HG03442 (cell line): Measurements from ENCODE around the gene CAPN5.
"Not testable (repeated sequence)": the region's sequence is repeated elsewhere in the genome, so short reads cannot be mapped to it uniquely, and the experiment has no call there.

ENCODE experiments used
- ATAC-seq: cut with Tn5 transposase; IDR thresholded peaks from one replicate; pipeline ENCODE4 v1.9.1; 2021; ENCODE audit warnings: mild to moderate bottlenecking, moderate library complexity; ENCODE audit not compliant: unreplicated experiment

Gene CAPN5

DNA sequence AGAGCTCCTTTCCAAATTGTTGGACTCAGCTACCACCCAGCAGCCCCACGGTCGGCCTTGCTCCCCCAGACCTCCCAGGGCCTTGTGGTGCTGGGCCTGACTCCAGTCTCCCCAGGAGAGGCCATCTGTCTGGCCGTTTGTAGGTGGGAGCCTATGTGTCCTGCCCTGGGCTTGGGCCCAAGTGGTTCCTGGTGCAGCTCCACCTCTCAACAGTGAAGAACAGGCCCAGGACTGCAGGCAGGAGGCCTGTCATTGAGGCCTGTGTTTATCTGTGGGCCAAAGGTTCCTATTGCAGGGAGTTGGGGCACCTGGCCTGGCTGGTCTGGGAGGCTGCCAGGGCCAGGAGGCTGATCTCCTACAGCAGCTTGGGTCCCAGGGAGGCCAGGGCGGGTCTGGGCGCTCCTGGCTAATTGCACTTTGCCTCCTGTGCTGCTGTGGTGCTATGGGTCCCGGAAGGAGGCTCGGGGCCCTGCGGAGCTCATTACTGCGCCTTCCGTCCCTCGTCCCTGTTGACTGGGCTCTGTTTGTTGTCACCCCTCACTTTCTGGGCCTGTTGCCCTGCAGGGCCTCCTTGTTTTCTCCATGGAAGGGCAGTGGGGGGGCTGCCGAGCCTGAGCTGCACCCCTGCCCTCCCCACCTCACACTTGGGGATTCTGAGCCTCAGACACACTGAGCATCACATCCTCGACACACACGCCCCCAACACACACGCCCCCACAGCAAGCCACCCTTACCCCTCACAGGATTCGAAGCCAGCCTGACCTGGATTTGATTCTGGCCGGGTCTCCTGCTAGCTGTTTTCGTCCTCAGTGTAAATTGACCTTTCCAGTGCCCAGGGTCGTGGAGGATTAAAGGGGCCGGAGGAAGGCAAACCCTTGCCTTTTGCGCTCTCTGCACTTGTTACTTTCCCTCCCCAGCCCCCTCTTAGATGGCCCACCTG lies 29.1 kb downstream of the CAPN5 start:
- no peak for ATAC-seq

DNA sequence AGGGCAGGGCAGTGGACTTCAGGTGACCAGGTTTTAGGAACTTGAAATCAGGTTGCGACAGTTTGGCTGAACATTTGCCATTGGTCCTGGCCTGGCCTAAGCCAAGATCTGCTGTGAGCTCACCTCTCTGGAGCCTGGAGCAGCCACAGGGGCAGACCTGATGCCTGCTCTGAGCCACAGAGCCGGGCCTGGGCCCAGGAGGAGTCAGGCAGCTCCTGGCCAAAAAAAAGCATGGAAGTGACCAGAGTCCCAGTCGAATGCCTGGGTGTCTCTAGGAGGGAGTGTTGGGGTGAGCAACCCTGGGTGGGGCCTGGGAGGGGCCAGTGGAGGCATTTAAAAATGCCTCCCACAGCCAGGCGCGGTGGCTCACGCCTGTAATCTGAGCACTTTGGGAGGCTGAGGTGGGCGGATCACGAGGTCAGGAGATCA lies 29.8 kb downstream of the CAPN5 start:
- ATAC-seq, result no peak

DNA sequence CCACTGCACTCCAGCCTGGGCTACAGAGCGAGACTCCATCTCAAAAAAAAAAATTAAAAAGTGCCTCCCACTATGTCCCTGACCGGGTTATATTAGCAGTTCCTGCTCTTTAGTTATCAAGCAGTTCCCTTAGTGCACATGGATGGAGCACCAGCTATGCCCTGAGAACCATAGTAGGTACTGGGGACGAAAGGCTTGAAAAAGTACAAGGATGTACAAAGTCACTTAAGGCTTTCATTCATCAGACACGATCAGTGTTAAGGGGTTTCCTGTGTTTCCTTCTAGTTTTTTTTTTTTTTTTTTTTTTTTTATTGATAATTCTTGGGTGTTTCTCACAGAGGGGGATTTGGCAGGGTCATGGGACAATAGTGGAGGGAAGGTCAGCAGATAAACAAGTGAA lies 30.4 kb downstream of the CAPN5 start:
- not testable (repeated sequence) for ATAC-seq

DNA sequence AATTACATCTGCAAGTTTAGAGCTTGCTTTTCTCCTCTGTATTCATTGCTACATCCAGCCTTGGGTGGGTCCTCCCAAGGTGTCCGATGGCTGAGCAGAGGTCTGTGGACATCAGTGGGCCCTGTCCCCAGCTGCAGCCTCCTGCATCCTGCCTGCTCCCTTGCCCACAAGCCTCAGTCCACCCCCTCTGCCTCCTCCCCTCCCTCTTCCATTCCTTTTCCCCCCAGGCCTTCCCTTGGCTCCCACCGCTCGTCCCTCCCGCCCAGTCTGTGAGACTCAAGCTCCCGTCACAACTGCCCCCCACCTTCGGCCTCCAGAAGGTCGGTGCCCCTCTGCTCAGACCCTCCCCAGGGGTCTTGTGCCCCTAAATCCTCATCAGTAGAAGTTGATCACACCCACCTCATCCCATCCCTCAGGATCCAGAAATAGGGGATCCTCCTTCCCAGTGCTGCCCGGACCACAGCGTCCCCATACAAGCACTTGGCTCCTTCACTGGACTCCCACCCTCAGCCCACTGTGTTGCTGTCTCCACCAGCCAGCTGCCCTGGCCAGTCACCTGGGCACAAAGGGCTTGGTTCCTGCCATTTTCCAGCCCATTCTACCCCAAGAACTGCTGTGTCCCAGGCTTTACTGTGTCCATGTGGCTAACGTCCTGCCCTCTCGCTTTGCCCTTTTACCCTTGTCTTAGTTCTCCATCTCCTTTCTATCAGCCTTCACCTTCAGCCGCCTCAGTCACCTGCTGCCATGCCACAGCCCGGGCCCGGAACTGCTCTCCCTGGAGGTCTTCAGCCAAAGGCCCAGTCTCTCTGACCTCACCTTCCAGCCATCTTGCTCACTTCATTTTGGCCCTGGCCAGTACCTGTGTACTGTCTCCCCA lies 33.6 kb downstream of the CAPN5 start:
- ATAC-seq, result no peak

DNA sequence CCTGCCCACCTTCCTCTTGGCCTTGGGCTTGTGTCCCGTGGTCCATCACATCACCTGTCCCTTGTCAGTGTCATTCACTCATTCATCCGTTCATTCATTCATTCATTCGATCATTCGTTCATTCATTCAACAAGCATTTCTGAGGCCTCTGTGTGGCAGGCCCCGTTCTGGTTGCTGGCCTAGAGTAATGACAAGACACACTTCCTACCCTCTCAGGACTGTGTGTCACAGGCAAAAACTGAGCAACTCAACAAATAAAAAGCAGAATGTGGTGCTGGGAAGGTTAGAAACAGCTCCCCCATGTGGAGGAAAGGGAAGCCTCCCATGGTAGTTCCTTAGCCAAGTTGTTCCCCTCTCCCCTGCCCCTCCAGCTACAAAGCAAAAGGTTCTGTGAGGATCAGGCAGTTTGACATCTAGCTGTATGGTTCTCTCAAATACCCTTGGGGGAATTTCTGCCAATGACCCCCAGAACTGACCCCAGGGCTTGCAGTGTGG lies 34.3 kb downstream of the CAPN5 start:
- ATAC-seq, result no peak

DNA sequence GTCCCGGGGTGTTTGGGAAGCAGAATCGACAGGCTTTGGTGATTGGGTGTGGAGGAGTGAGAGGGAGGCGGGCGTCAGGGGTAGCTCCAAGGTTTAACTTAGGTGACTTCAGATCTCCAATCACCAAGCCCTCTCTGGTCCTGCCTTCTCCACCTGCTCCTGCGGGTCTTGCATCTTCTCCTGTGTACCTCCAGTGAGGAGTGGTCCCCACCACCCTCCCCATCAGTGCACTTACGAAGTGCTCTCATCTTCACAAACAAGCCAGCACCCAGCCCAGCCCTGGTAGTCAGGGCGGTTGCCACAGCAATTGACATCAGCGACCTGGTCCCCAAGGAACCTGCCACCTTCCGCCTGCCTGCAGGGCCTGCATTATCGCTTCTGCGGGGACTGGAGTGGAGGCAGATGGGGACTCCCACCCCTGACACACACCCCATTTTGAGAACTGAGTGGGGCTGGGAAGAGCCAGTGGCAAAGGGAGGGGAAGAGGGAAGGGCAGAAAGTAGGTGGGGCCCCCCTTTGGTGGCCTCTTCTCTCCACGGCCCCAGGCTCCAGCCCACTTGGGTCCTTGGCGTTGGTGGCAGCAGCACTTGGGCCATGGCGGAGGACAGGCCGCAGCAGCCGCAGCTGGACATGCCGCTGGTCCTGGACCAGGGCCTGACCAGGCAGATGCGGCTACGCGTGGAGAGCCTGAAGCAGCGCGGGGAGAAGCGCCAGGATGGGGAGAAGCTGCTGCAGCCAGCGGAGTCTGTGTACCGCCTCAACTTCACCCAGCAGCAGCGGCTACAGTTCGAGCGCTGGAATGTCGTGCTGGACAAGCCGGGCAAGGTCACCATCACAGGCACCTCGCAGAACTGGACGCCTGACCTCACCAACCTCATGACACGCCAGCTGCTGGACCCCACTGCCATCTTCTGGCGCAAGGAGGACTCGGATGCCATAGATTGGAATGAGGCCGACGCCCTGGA lies 35.8 kb downstream of the CAPN5 start, which contains the start of gene OMP:
Gene OMP (plus strand): TSS at position 595 of the 965 bp plus-strand sequence. CDS start 0 bp downstream, at position 595.
- no peak for ATAC-seq

DNA sequence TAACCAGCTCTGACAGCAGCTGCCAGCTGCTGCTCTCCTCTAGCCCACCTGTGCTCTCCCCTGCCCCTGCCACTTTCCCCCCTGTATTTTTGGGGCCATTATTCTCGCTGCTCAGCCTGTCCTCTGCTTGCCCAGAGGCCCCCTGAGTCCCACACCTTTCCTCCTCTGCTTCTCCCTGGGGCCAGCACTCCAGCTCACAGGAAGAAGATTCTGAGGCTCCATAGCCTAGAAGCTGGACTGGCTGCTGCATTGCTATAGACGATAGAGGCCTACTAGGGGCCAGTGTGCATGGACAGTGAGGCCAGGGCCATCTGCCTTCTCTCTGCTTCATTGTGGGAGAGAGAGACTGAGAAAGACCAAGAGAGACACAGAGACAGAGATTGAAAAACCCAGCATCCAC lies 36.5 kb downstream of the CAPN5 start:
- no peak for ATAC-seq

DNA sequence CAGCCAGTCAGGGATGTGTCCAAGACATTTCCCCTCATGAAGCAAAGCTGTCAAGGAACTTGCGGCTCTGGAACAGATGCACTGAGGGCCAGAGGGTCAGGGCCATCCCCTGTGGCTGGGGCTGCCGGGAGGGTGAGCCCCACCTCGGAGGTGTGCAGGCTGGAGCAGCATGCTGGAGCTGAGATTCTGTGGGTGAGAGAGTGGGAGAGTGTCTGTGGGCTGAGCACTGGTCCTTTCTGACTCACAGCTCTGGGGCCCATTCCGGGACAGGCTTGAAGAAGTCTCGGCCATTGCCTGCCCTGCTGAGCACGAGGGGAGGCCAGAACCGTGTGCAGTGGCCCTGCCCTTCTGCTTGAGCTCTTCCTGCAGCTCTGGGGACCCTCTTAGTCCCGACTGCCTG lies 38.0 kb downstream of the CAPN5 start:
- no peak for ATAC-seq

DNA sequence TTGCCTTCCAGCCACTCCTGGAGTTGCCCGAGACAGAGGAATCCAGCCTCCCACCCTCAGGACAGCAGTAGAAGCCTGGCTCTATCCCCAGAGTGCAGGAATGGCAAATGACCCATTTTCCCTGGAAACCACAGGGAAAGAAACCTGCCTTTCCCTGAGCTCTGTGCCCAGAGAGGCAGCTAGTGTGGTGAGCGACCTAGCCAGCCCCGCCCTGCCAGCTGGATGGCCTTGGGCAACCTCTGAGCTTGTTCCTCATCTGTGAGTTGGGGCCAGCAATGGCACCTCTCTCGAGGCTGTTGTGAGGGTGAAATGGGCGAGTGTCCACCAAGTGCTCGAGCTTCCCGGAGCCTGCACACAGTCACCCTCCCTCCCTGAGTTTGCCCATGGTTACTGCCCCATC lies 39.5 kb downstream of the CAPN5 start:
- no peak for ATAC-seq

DNA sequence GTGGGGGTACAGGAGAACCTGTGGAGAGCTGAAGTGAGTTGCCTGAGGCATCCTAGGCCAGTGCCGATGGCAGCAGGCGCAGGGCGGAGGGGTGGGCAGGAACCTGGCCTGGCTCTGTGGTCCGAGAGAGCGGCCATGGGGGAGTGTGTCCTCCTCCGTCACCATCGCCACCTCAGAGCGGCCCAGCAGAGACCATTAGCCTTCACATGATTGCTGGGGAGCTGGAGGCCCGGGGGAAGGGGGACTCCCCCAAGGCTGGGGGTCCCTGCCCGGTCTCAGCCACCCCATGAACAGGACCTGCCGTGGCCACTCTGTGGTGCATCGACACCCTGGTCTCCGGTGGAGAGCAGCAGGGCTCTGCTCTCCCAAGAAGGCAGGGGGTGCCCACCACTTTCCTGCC lies 40.0 kb downstream of the CAPN5 start:
- no peak for ATAC-seq

DNA sequence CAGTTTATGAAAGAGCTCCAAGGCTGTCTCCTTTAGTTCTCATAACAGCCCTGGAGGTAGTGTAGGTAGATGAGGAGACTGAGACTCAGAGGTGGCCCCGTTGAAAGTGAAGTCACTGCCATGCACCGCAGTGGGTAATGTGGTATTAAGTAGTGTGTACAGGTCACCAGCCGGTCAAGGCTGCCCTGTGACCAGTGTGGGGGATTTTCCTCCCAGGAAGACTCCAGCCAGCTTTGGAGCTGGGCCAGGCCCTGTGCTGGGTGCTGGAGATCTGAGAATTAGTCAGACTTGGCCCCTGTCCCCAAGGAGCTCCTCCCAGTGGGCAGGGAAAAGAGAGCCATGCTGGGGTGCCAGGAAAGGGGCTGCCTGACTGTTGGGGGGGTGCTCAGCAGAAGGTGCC lies 41.2 kb downstream of the CAPN5 start:
- ATAC-seq, result no peak

DNA sequence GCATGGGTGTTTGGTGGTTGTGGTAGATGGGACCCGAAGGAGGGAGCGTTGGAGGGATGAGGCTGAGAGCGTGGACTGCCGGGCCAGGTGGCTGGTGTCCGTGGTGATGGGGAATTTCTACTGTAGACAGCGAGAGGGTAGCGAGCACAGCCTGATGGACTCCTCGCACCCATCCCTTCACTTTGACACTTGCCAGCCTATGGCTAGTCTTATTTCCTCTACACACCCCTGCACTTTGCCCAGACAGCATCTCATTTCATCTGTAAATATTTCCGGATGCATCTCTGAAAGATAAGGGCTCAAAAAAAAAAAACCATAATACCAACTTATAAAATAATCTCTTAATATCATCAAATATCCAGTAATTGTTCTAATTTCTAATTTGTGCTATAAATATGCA lies 41.7 kb downstream of the CAPN5 start:
- ATAC-seq, result no peak

DNA sequence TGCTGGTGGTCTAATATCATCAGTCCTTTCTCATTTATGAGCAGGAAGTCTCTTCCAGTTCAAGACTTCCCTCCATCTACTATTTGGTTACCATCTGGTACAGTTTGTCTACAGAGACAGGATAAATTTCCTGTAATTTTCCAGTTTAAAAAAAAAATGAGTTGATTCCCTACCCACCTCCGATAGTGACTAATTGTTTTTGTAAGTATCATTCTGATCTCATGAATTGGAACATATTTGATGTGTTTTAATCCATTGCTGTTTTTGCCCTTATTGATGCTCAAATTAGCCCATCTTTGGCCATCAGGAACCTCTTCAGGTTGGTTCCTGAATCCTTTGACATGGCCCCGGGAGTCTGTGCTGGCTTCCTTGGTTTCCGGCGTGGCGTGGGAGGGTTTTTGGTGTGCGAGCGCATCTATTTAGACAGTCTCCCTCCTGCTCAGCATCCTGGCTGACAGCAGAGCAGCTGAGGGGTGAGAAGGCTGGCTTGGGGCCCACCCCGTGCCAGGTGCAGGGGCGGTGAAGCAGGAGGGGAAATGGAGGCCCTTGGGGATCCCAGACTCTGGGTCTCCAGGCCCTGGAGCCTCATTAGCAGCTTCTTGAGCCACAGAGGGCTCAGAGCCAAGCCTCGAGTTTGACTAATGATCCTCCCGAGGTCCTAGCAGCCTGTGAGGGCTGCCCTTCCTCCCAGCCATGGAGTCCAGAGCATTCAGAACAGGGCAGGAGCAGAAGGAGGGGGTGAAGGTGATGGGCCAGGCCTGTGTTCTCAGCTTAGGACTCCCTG lies 42.7 kb downstream of the CAPN5 start:
- no peak for ATAC-seq

DNA sequence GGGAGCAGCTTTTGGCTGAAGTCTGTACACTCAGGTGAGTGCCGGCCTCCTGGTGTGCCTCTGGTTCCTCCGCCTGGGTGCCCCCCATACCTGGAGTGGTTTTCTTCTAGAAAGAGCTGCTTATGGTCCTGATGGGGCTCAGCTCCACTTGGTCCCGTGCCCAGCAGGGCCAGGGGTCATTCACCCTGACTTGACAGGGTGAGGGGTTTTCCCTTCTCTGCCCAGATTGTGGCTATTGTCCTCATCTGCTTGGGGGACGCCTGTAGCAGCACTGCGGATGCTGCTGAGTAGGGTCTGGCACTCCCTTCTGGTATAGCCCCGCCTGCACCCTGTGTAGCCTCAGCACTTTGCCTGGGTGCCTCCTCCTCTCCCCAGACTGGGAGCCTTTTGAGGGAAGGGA lies 44.1 kb downstream of the CAPN5 start:
- ATAC-seq, result no peak

DNA sequence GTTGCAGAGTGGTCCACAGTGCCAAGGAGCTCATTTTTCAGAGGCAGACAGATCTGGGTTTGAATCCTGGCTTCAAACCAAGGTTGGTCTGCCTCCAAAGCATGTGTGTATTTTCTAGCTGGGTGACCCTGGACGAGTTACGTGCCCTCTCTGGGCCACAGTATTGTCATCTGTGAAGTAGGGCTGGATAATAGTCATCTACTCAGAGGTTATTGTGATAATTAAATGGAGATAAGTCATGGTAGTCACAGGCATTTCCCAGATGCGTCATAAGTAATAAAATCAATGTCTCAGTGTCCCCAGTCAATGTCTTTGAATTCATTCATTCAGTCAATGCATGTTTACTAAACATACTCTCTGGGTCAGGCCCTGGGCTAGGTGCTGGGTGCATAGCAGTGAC lies 44.5 kb downstream of the CAPN5 start:
- no peak for ATAC-seq

DNA sequence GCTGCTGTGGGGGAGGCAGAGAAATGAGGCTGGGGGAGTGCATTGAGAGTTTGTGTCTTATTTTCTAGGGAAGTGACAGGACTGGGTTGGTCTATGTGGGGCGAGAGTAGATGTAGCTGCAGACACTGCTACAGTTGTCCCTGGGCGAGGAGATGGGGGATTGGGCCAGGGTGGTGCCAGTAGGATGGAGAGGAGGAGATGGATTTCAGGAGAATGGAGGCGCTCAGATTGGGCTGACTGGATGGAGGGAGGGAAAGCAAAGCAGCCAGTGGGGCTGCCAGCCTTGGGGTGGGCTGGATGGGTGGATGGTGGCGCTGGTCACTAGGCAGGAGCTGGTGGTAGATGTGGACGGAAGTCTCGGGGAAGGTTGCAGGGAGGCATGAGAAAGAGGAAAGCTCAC lies 45.2 kb downstream of the CAPN5 start:
- ATAC-seq, result no peak

DNA sequence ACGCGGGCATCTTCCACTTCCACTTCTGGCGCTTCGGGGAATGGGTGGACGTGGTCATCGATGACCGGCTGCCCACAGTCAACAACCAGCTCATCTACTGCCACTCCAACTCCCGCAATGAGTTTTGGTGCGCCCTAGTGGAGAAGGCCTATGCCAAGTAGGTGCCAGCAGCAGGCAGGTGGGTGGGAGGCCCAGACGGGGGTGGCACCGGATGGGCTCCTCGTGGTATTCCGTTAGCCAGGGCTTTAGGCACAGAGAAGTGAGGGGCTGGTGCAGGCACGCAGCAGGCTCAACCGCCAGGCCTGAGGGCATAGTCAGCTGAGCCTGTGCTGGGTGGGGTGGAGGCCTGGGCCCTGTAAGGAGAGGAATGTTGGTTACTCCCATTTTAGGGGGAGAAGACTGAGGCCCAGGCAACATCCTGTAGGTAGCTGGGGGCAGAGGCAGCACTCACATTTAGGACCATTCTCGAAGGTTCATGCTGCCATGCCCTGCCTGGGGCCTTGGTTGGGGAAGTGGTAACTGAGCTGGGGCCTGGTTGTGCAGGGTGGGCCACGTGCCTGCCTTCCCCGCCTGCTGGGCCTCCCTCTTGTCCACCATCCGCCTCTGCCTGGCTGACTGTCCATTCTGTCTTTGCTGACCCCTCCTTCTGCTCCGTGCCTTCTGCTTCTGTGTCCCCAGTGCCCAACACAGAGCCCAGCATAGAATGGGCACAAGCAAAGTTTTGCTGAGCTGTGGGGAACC lies 46.0 kb downstream of the CAPN5 start:
- ATAC-seq, result no peak

DNA sequence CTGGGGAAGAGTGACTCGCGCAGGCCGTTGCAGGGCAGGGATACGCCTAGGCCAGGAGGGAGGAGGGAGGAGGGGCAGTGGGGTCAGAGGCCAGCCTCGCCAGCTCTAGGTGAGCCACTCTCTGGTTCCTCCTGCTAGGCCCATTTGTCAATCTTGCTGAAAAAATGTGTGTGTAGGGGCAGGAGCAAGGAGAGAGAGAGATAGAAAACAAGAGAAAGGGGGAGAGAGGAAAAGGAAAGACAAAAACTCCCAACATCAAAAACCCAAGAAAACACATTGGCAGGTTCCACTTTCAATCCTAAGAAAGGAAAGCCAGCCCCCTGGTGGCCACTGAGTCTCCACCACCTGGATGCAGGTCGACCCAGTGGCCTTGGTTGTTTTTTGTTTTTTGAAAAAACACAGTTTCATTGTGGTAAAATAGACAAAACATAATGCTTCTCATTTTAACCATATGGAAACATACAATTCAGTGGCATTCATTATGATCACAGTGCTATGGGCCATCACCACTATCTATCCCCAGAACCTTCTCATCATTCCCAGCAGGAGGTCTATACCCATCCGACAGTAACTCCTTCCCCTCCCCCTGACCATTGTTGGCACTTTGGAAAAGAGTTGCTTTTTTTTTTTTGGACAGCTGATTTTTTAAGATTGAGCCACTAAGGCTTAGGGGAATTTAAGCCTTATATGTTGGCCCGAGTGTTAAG lies 46.8 kb downstream of the CAPN5 start:
- no peak for ATAC-seq
